NCI-H2107 treated with DMSO at 0.1 percent for 48 hours (cell line): ENCODE results near the gene IFT27.

Experiments
- DNase-seq: peaks from one replicate; lab custom pipeline; 2025; ENCODE audit not compliant: unreplicated experiment; lab: John Stamatoyannopoulos, UW

The IFT27 gene

GRCh38 chr22:36727927-36728488 lies 47.9 kb downstream of the IFT27 start:
- DNase-seq, result no peak

- DNase-seq, result no peak
Measured at GRCh38 chr22:36727110-36727509, 48.8 kb downstream of the IFT27 start.

GRCh38 chr22:36726007-36726380 lies 49.9 kb downstream of the IFT27 start:
- no peak for DNase-seq

GRCh38 chr22:36725366-36726006 lies 50.4 kb downstream of the IFT27 start:
- no peak for DNase-seq

DNA sequence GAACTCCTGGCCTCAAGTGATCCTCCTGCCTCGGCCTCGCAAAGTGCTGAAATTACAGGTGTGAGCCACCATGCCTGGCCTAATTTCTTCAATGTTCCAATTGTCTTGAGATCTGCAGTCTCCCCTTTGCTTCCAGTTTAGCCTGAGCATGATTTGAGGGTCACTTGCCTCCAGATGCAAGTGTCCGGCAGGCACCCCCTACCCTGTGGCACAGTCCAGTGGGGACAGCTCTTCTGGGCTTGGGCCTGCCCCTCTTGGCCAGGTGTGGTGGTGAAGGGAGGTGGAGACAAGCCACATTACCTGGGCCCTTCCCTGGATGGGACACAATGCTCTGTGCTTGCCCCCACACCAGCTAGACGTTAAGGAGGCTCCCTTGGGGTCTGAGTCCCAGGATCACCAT lies 51.1 kb downstream of the IFT27 start:
- DNase-seq, result no peak

GRCh38 chr22:36722055-36722454 lies 53.9 kb downstream of the IFT27 start:
- no peak for DNase-seq

- DNase-seq, result no peak
Measured at GRCh38 chr22:36715647-36716046, 60.3 kb downstream of the IFT27 start.

DNA sequence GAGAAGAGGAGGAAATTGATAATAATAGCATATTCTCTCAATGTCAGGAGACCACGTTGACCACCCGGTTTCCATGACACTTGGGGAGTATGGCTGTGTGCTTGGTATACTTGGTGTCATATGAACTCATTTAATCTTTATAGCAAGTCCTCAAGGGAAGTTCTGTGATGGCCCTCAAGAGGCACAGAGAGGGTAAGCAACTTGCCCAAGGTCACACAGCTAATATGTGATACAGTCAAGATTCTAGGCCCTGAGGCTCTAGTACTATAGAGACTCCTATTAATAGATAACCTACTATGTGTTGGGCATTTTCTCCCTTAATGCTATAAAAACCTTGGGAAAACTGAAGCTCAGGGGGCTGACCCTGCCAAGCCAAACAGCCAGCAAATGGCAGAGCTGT lies 61.8 kb downstream of the IFT27 start:
- no peak for DNase-seq

DNA sequence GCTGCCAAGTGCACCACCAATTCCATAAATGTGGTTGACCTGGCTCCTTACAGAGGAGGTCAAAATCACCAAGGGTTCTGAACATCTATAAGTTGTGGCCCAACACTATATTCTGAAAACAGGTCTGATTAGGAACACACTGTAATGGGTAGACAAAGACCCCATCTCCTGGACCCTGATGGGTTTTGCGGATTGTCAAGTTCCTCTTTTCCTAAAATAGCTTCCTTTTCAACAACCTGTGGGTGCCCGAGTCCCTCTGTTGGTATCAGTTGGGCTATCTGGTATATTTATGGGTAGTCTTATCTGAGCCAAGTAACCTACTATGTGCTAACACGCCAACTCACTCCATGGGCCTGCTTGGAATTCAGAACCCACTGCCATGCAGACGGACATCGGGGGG lies 62.5 kb downstream of the IFT27 start:
- DNase-seq, result no peak
